Measurements from ENCODE around the gene BIN1. TPM values are rescaled to one million over a fixed set of nuclear protein-coding genes. Genes with fewer than 3 reads are reported as not detected.

The BIN1 gene
- total RNA-seq, 2 donors from 2014 or later = 24.9 to 30.1 TPM

GRCh38 chr2:127150996-127151395 lies 44.0 kb upstream of the BIN1 start:
- Histone ChIP-seq H3K36me3 (no peaks in the 10 kb centered on the region), H3K27ac (no peak overlapping the region), H3K4me3 (no peak overlapping the region), H3K27me3 (replicated peaks; ENCODE audit: insufficient read depth) (no peaks in the 10 kb centered on the region), H3K9me3 (no peaks in the 10 kb centered on the region), H3K4me1 (ENCODE audit: control insufficient read depth in 1 of 2, low read depth in 2 of 2) (no peaks in the 10 kb centered on the region)
- no peak for TF ChIP-seq CTCF (IDR thresholded peaks at IDR 0.05)
- ATAC-seq (ENCODE audit: insufficient number of reproducible peaks, low FRiP score, low read depth) (no peak), DNase-seq (ENCODE audit: low spot score) (no peak)

- no peaks in the 10 kb centered on the region for H3K36me3 ChIP-seq
Observed at GRCh38 chr2:127149384-127149783, 42.4 kb upstream of the BIN1 start.

GRCh38 chr2:127146820-127147502 lies 40.0 kb upstream of the BIN1 start:
- H3K4me3 ChIP-seq = no peak overlapping the region
- DNase-seq (ENCODE audit: low spot score) (no peak), ATAC-seq (ENCODE audit: insufficient number of reproducible peaks, low FRiP score, low read depth) (no peak)
- H3K9me3 ChIP-seq = no peaks in the 10 kb centered on the region
- H3K36me3 ChIP-seq = no peaks in the 10 kb centered on the region
- H3K27me3 ChIP-seq (replicated peaks; ENCODE audit: insufficient read depth) = no peaks in the 10 kb centered on the region
- TF ChIP-seq CTCF (IDR thresholded peaks at IDR 0.05) = no peak
- peaks cover 7 to 12% of the 10 kb centered on the region in 2 donors for H3K4me1 ChIP-seq (ENCODE audit: control insufficient read depth in 1 of 2, low read depth in 2 of 2)
- no peak overlapping the region for H3K27ac ChIP-seq

More at GRCh38 chr2:127149384-127149783, 42.4 kb upstream of the BIN1 start:
- ATAC-seq (ENCODE audit: insufficient number of reproducible peaks, low FRiP score, low read depth) (no peak), DNase-seq (ENCODE audit: low spot score) (no peak)
- Histone ChIP-seq H3K27me3 (replicated peaks; ENCODE audit: insufficient read depth) (no peaks in the 10 kb centered on the region), H3K9me3 (no peaks in the 10 kb centered on the region), H3K4me1 (ENCODE audit: control insufficient read depth in 1 of 2, low read depth in 2 of 2) (peaks cover 1 to 10% of the 10 kb centered on the region in 2 donors), H3K27ac (no peak overlapping the region), H3K4me3 (no peak overlapping the region)
- TF ChIP-seq CTCF (IDR thresholded peaks at IDR 0.05) = no peak

- no peak for TF ChIP-seq CTCF (IDR thresholded peaks at IDR 0.05)
- DNase-seq (ENCODE audit: low spot score) (no peak), ATAC-seq (ENCODE audit: insufficient number of reproducible peaks, low FRiP score, low read depth) (no peak)
- no peak overlapping the region for H3K27ac ChIP-seq
- H3K4me3 ChIP-seq = no peak overlapping the region
- H3K27me3 ChIP-seq (replicated peaks; ENCODE audit: insufficient read depth) = no peaks in the 10 kb centered on the region
- H3K36me3 ChIP-seq = no peaks in the 10 kb centered on the region
- H3K9me3 ChIP-seq = no peaks in the 10 kb centered on the region
- H3K4me1 ChIP-seq (ENCODE audit: control insufficient read depth in 1 of 2, low read depth in 2 of 2) = peaks cover 7 to 12% of the 10 kb centered on the region in 2 donors
Observed at GRCh38 chr2:127146071-127146725, 39.2 kb upstream of the BIN1 start.

GRCh38 chr2:127145280-127145895 lies 38.4 kb upstream of the BIN1 start:
- Histone ChIP-seq H3K4me3 (no peak overlapping the region), H3K9me3 (no peaks in the 10 kb centered on the region), H3K27ac (no peak overlapping the region), H3K36me3 (no peaks in the 10 kb centered on the region), H3K27me3 (replicated peaks; ENCODE audit: insufficient read depth) (no peaks in the 10 kb centered on the region), H3K4me1 (ENCODE audit: control insufficient read depth in 1 of 2, low read depth in 2 of 2) (peaks cover 7 to 12% of the 10 kb centered on the region in 2 donors)
- no peak for DNase-seq (ENCODE audit: low spot score)
- TF ChIP-seq CTCF (IDR thresholded peaks at IDR 0.05) = no peak
- no peak for ATAC-seq (ENCODE audit: insufficient number of reproducible peaks, low FRiP score, low read depth)
